ENCODE measurements around the gene CALML6.

The CALML6 gene

GRCh38 chr1:1943834-1944570 lies 28.9 kb downstream of the CALML6 start:
- Histone ChIP-seq H3K27ac (ENCODE audit: extremely low read depth, low read depth, low read length) (no peak overlapping the region), H3K4me1 (ENCODE audit: control insufficient read depth, insufficient read depth, low read length) (no peaks in the 10 kb centered on the region), H3K9me3 (ENCODE audit: control insufficient read depth, insufficient read depth, low read depth, low read length) (no peaks in the 10 kb centered on the region), H3K36me3 (ENCODE audit: control insufficient read depth in 2 of 2, insufficient read depth in 1 of 2, low read length in 2 of 2) (no peaks in the 10 kb centered on the region), H3K4me3 (ENCODE audit: low read depth, low read length) (peak overlapping the region; percentile 44)
- ChIA-PET POLR2A (no interaction called here), CTCF (interaction anchor here (0.5 to 4.8 kb wide), 22 partner anchors 8 to 231 kb away, joined by 3 to 52 read pairs (median 4); partner anchors contain the start of gene PRKCZ)
- peak; percentile 89; the same call in 1 of the 2 replicates for TF ChIP-seq KLF9 (tag by site-specific recombination; IDR thresholded peaks at IDR 0.05; ENCODE audit: low read depth)
- TF ChIP-seq GLIS2 (tag by site-specific recombination; IDR thresholded peaks at IDR 0.05), result peak; percentile 88
- TF ChIP-seq ZNF792 (tag by site-specific recombination; IDR thresholded peaks at IDR 0.05), result no peak
- no peak for TF ChIP-seq ZNF223 (tag by site-specific recombination; IDR thresholded peaks at IDR 0.05)
- peak; percentile 96 for TF ChIP-seq REST (tag by site-specific recombination; IDR thresholded peaks at IDR 0.05)
- TF ChIP-seq ZNF785 (tag by site-specific recombination; IDR thresholded peaks at IDR 0.05), result peak; percentile 96
- TF ChIP-seq ZIC2 (tag by site-specific recombination; IDR thresholded peaks at IDR 0.05), result peak; percentile 83
- TF ChIP-seq ZNF600 (tag by site-specific recombination; IDR thresholded peaks at IDR 0.05), result peak; percentile 48; the same call in 1 of the 2 replicates
- peak; percentile 94 for TF ChIP-seq GLIS1 (tag by site-specific recombination; IDR thresholded peaks at IDR 0.05)
- peak; percentile 97 for TF ChIP-seq CTCF (tag by site-specific recombination; IDR thresholded peaks at IDR 0.05)
- peak; percentile 54; the same call in 1 of the 2 replicates for TF ChIP-seq ZNF501 (tag by site-specific recombination; IDR thresholded peaks at IDR 0.05)
- peak; percentile 95 for TF ChIP-seq ZNF335 (tag by site-specific recombination; conservative IDR thresholded peaks at IDR 0.05)
- 0 out of 2 replicates have a peak, but pooled peaks have one; percentile 60 for TF ChIP-seq GLI4 (tag by site-specific recombination; IDR thresholded peaks at IDR 0.05)
- TF ChIP-seq SCRT2 (tag by site-specific recombination; IDR thresholded peaks at IDR 0.05), result peak; percentile 92
- peak; percentile 24; the same call in 1 of the 2 replicates for TF ChIP-seq KLF8 (tag by site-specific recombination; IDR thresholded peaks at IDR 0.05)
- TF ChIP-seq ZSCAN23 (tag by site-specific recombination; IDR thresholded peaks at IDR 0.05), result no peak
- TF ChIP-seq PBX3 (CRISPR knock-in tag; IDR thresholded peaks at IDR 0.05), result peak; percentile 60; the same call in 1 of the 2 replicates
- peak; percentile 70; the same call in 1 of the 2 replicates for TF ChIP-seq EGR2 (tag by site-specific recombination; IDR thresholded peaks at IDR 0.05; ENCODE audit: low read depth)
- TF ChIP-seq SP2 (tag by site-specific recombination; IDR thresholded peaks at IDR 0.05), result no peak
- TF ChIP-seq ZBTB10 (tag by site-specific recombination; IDR thresholded peaks at IDR 0.05), result peak; percentile 82
- TF ChIP-seq ZNF677 (tag by site-specific recombination; IDR thresholded peaks at IDR 0.05), result no peak
- TF ChIP-seq ZNF24 (tag by site-specific recombination; IDR thresholded peaks at IDR 0.05), result peak; percentile 37; the same call in 1 of the 2 replicates
- peak; percentile 22; the same call in 1 of the 2 replicates for TF ChIP-seq ZBTB20 (tag by site-specific recombination; IDR thresholded peaks at IDR 0.05)
- peak; percentile 82 for TF ChIP-seq ZFHX2 (tag by site-specific recombination; conservative IDR thresholded peaks at IDR 0.05)
- TF ChIP-seq HIC1 (tag by site-specific recombination; IDR thresholded peaks at IDR 0.05), result no peak; the same call in 1 of the 2 replicates
- peak; percentile 88 for TF ChIP-seq ZBTB1 (tag by site-specific recombination; IDR thresholded peaks at IDR 0.05)
- TF ChIP-seq OVOL3 (tag by site-specific recombination; IDR thresholded peaks at IDR 0.05), result no peak
